Astrocyte (in vitro differentiated cells and primary cell): ENCODE data around the gene LRRC26.

Experiments used
- EZH2 ChIP-seq: IDR thresholded peaks from 2 replicates; pipeline ENCODE4 v1.6.1; 2012; ENCODE audit warnings: mild to moderate bottlenecking, low read length, inconsistent platforms; ENCODE audit not compliant: insufficient read depth
- TF ChIP-seq, protein P1 (sequence below): IDR thresholded peaks from 2 replicates; pipeline ENCODE4 v1.5.1; 2011; ENCODE audit warnings: low read depth, mild to moderate bottlenecking, inconsistent platforms, low read length, moderate library complexity; ENCODE audit not compliant: insufficient read depth

- TF ChIP-seq, protein P1, sequence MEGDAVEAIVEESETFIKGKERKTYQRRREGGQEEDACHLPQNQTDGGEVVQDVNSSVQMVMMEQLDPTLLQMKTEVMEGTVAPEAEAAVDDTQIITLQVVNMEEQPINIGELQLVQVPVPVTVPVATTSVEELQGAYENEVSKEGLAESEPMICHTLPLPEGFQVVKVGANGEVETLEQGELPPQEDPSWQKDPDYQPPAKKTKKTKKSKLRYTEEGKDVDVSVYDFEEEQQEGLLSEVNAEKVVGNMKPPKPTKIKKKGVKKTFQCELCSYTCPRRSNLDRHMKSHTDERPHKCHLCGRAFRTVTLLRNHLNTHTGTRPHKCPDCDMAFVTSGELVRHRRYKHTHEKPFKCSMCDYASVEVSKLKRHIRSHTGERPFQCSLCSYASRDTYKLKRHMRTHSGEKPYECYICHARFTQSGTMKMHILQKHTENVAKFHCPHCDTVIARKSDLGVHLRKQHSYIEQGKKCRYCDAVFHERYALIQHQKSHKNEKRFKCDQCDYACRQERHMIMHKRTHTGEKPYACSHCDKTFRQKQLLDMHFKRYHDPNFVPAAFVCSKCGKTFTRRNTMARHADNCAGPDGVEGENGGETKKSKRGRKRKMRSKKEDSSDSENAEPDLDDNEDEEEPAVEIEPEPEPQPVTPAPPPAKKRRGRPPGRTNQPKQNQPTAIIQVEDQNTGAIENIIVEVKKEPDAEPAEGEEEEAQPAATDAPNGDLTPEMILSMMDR: no peak
- no peak for TF ChIP-seq EZH2
Measured at GRCh38 chr9:137218754-137219271, 49.0 kb upstream of the LRRC26 start.
